Epithelial cell of umbilical artery (primary cell): ENCODE data around the gene EFCAB10. TPM values are rescaled to one million over a fixed set of nuclear protein-coding genes. Genes with fewer than 3 reads are reported as not detected.

Source experiments
- total RNA-seq: library from RNA; depleted of rRNA; stranded (reverse); fragments of >200 nt; gene quantifications from 2 replicates; pipeline ENCODE4 v1.2.3, GENCODE V29; 2014

Gene EFCAB10, protein sequence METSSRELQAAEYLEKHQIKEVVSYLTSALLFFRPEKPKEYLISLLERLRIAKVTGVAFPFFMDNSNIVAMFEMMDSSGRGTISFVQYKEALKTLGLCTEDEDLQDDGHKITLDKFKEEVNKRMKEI
- 0.32 TPM in 1 of 2 replicates, not detected in the other for total RNA-seq

DNA sequence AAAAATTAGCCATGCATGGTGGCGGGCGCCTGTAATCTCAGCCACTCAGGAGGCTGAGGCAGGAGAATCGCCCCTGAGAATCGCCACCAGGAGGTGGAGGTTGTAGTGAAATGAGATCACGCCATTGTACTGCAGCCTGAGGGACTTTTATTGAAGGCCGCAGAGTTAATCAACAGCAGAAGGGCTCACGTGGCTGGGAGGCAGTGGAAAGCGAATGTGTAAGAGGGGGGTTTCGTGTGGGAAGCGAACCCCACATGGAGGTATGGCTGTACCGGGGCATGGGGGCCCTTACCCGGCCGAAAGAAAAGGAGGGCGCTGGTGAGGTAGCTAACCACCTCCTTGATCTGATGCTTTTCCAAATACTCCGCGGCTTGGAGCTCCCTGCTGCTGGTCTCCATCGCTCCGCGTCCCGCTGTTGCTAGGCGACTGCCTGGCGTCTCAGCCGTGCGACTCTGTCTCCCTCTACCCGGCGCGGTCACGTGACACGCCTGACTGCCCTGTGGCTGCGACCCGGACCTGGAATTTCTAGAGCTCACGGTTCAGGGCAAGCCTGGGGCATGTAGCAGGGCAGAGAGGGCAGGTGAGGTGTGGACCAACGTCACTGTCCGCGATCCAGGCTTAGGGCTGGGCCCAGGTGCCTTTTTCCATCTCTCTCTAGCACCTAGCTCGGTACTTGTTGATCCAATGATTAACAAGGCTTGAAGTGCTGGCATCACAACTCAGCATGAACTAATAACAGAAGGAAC, at the start of gene EFCAB10:
Gene EFCAB10 (minus strand): TSS at position 428 of the 746 bp plus-strand sequence. CDS start 30 bp downstream, at position 398.

DNA sequence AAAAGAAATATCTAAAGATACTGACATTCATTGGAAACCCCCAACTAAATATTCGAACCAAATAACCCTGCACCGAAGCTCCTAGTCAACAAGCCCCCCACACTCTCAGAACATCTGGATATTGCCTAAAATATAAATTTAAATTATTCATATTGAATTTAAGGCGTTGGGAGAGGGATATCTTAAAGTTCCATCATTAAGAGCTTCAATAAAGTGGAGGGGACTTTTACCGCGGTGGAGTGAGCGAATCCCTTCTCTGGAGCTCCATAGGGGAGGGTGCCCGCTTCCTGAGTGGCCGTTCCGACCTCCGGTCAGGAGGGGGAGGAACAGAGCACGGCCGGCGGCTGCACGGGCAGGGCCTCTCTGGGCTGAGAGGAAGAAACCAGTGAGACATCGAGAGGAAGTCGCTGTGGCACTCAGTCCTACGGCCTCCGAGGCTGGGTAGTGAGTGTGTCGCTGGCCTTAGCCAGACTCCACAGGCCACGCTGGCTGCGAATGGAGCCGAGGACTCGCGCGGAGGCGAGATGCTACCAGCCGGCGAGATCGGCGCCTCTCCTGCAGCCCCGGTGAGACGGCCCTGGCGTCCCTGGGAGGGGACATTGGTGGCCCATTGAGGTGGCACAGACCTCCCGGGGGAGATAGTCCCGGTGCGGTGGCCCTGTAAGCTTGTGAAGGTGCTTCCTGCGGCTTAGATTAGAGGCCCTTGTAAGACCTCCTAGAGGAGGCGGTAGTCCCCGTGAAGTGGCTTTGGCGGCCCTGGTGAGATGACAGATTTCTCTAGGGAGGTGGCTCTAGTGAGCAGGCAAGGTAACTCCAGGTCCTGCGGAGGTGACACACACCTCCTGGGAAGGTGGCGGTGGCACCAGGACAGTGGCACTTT, 49.3 kb downstream of the EFCAB10 start, which contains the start of gene RINT1:
Gene RINT1 (plus strand): TSS at position 410 of the 880 bp plus-strand sequence. CDS start 115 bp downstream, at position 525.

DNA sequence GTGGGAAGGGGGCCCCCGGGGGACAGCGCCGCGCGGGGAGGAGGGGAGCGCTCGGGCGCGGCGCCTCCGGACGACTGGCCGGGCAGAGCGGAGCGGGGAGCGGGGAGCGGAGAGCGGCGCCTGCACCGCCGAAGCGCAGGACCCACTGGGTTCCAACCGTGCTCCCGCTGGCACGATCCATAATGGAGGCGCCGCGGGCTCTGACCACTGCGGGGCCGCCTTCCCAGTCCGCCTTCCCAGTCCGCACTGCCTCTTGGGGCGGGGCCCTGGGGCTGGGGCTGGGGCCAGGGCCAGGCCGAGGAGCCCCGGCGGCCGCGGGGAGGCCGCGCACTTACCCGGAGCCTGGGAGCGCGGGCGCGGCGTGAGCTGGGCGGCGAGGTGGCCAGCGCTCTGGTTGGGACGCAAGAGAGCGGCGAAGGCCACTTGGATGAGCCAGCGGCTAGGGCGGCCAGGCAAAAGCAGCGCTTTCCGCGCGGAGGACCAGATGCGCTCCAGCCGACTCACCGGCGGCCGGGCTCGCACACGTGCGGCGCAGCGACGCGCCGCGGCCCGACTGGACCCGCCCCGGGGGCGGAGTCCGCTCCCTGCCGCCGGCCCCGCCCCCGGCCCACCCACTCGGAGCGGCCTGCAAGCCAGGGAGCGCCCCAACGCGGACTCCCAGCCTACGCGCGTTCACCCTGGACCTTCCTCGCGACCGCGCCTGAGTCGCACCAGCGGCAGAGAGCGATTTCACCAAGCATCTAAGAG, 59.4 kb downstream of the EFCAB10 start, which contains the start of gene PUS7:
Gene PUS7 (minus strand): TSS at position 555 of the 747 bp plus-strand sequence. CDS start 13,759 bp downstream, outside the sequence.

Other genes with a start within 250 kb of the EFCAB10 start
- gene SRPK2, start 192.6 kb downstream of the EFCAB10 start, total RNA-seq: 42.6 and 50.6 TPM in 2 replicates
- 43.2 and 45.1 TPM in 2 replicates for gene PUS7, start 59.2 kb downstream of the EFCAB10 start, total RNA-seq
- gene RINT1, start 49.3 kb downstream of the EFCAB10 start, total RNA-seq: 14.9 and 18.8 TPM in 2 replicates